ENCODE results near the gene PTPRZ1. TPM values are rescaled to one million over a fixed set of nuclear protein-coding genes. Genes with fewer than 3 reads are reported as not detected.

The PTPRZ1 gene
- total and polyA plus RNA-seq, 2 of the 13 experiments (the other 11 are each of a cell fraction or from before 2014, with no cell fraction given) = not detected

DNA sequence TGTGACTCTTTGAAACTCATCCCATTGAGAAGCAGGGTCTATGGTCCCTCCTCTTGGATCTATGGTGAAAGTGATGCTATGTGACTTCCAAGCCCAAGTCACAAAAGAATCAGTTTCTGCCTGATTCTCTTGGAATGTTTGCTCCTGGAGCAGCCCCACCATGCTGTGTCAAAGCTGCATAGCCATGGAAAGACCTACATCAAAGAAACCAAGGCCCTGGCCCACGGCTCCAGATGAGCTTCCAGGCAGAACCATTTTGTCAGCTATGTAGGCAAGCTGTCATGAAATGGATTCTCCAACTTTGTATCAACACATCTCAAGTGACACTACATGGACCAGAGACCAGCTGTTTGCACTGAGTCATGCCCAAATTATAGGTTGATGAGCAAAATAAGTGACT, 194.1 kb downstream of the PTPRZ1 start:
- no TSS peak for BruUV-seq (replicated peaks)
- Histone ChIP-seq H3K27me3 (ENCODE audit: control insufficient read depth in 1 of 2, insufficient read depth in 2 of 2, low read length in 2 of 2) (peaks cover 0 to 2% of the 10 kb centered on the region in 2 experiments; a peak in 1 of 5 replicates), H3K4me3 (replicated peaks in 1 of 3; ENCODE audit: insufficient read depth in 1 of 3, low read depth in 2 of 3, low read length in 3 of 3) (no peak overlapping the region), H3K4me1 (ENCODE audit: insufficient read depth, low read length) (no peaks in the 10 kb centered on the region), H3K79me2 (ENCODE audit: insufficient read depth, low read length) (no peaks in the 10 kb centered on the region), H3K9ac (ENCODE audit: insufficient read depth, low read depth, low read length) (no peak overlapping the region), H3K4me2 (ENCODE audit: low read depth, low read length) (no peak overlapping the region), H3K36me3 (replicated peaks in 1 of 2; ENCODE audit: control insufficient read depth in 1 of 2, insufficient read depth in 2 of 2, low read length in 2 of 2) (no peaks in the 10 kb centered on the region), H3K9me3 (ENCODE audit: low read length) (no peaks in the 10 kb centered on the region), H2AFZ (ENCODE audit: low read length) (no peak overlapping the region), H4K20me1 (ENCODE audit: insufficient read depth, low read length) (no peaks in the 10 kb centered on the region), H3K27ac (ENCODE audit: extremely low read length, insufficient read depth, low read length) (no peak overlapping the region)
- ChIA-PET CTCF (ENCODE audit: low intra/inter-chr PET ratio, low total read pairs) (no interaction called here), POLR2A (no interaction called here)
- intact Hi-C loops (cut with micrococcal nuclease; ENCODE audit: unreplicated experiment) = no loop called here
- WGBS (ENCODE audit: low lambda C conversion rate) = no CpG with 5 or more reads among the region's 1 CpG
- in situ Hi-C loops (cut with HindIII; ENCODE audit: extremely low pct_ligation_motif_present, low pct_unique_long_range_greater_than_20kb) = no loop called here
- FAIRE-seq (no peak), ATAC-seq (no peak), DNase-seq (ENCODE audit: low spot score) (no peak)
- no peak for TF ChIP-seq HNRNPL (IDR thresholded peaks at IDR 0.05; ENCODE audit: low read depth, low read length)
- TF ChIP-seq KLF15 (CRISPR knock-in tag; IDR thresholded peaks at IDR 0.05; ENCODE audit: borderline replicate concordance) = no peak
- TF ChIP-seq TBP (CRISPR knock-in tag; IDR thresholded peaks at IDR 0.05) = no peak
- TF ChIP-seq ZNF124 (CRISPR knock-in tag; IDR thresholded peaks at IDR 0.05) = no peak
- TF ChIP-seq, protein P1, sequence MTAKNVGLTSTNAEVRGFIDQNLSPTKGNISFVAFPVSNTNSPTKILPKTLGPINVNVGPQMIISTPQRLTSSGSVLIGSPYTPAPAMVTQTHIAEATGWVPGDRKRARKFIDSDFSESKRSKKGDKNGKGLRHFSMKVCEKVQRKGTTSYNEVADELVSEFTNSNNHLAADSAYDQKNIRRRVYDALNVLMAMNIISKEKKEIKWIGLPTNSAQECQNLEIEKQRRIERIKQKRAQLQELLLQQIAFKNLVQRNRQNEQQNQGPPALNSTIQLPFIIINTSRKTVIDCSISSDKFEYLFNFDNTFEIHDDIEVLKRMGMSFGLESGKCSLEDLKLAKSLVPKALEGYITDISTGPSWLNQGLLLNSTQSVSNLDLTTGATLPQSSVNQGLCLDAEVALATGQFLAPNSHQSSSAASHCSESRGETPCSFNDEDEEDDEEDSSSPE (CRISPR knock-in tag; IDR thresholded peaks at IDR 0.05) = no peak
- no peak for TF ChIP-seq TSC22D2 (CRISPR knock-in tag; IDR thresholded peaks at IDR 0.05; ENCODE audit: borderline replicate concordance)
- TF ChIP-seq, protein P2, sequence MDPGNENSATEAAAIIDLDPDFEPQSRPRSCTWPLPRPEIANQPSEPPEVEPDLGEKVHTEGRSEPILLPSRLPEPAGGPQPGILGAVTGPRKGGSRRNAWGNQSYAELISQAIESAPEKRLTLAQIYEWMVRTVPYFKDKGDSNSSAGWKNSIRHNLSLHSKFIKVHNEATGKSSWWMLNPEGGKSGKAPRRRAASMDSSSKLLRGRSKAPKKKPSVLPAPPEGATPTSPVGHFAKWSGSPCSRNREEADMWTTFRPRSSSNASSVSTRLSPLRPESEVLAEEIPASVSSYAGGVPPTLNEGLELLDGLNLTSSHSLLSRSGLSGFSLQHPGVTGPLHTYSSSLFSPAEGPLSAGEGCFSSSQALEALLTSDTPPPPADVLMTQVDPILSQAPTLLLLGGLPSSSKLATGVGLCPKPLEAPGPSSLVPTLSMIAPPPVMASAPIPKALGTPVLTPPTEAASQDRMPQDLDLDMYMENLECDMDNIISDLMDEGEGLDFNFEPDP (CRISPR knock-in tag; conservative IDR thresholded peaks at IDR 0.05) = no peak
- TF ChIP-seq SUZ12 (IDR thresholded peaks at IDR 0.05; ENCODE audit: low read depth, low read length) = no peak
- no peak for TF ChIP-seq WIZ (CRISPR knock-in tag; IDR thresholded peaks at IDR 0.05)
- no peak for TF ChIP-seq SOX5 (CRISPR knock-in tag; IDR thresholded peaks at IDR 0.05; ENCODE audit: borderline replicate concordance)
- TF ChIP-seq, protein P3, sequence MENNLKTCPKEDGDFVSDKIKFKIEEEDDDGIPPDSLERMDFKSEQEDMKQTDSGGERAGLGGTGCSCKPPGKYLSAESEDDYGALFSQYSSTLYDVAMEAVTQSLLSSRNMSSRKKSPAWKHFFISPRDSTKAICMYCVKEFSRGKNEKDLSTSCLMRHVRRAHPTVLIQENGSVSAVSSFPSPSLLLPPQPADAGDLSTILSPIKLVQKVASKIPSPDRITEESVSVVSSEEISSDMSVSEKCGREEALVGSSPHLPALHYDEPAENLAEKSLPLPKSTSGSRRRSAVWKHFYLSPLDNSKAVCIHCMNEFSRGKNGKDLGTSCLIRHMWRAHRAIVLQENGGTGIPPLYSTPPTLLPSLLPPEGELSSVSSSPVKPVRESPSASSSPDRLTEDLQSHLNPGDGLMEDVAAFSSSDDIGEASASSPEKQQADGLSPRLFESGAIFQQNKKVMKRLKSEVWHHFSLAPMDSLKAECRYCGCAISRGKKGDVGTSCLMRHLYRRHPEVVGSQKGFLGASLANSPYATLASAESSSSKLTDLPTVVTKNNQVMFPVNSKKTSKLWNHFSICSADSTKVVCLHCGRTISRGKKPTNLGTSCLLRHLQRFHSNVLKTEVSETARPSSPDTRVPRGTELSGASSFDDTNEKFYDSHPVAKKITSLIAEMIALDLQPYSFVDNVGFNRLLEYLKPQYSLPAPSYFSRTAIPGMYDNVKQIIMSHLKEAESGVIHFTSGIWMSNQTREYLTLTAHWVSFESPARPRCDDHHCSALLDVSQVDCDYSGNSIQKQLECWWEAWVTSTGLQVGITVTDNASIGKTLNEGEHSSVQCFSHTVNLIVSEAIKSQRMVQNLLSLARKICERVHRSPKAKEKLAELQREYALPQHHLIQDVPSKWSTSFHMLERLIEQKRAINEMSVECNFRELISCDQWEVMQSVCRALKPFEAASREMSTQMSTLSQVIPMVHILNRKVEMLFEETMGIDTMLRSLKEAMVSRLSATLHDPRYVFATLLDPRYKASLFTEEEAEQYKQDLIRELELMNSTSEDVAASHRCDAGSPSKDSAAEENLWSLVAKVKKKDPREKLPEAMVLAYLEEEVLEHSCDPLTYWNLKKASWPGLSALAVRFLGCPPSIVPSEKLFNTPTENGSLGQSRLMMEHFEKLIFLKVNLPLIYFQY (CRISPR knock-in tag; IDR thresholded peaks at IDR 0.05; ENCODE audit: borderline replicate concordance) = no peak
- TF ChIP-seq GATAD1 (CRISPR knock-in tag; IDR thresholded peaks at IDR 0.05) = no peak
- TF ChIP-seq, protein P4, sequence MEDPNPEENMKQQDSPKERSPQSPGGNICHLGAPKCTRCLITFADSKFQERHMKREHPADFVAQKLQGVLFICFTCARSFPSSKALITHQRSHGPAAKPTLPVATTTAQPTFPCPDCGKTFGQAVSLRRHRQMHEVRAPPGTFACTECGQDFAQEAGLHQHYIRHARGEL (CRISPR knock-in tag; IDR thresholded peaks at IDR 0.05) = no peak
- TF ChIP-seq NFRKB (IDR thresholded peaks at IDR 0.05) = no peak
- no peak for TF ChIP-seq ZNF136 (CRISPR knock-in tag; IDR thresholded peaks at IDR 0.05; ENCODE audit: low read depth)
- TF ChIP-seq STAT5B (CRISPR knock-in tag; IDR thresholded peaks at IDR 0.05) = no peak
- TF ChIP-seq, protein P5, sequence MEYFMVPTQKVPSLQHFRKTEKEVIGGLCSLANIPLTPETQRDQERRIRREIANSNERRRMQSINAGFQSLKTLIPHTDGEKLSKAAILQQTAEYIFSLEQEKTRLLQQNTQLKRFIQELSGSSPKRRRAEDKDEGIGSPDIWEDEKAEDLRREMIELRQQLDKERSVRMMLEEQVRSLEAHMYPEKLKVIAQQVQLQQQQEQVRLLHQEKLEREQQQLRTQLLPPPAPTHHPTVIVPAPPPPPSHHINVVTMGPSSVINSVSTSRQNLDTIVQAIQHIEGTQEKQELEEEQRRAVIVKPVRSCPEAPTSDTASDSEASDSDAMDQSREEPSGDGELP (IDR thresholded peaks at IDR 0.05; ENCODE audit: borderline replicate concordance, low read depth) = no peak
- TF ChIP-seq, protein P6, sequence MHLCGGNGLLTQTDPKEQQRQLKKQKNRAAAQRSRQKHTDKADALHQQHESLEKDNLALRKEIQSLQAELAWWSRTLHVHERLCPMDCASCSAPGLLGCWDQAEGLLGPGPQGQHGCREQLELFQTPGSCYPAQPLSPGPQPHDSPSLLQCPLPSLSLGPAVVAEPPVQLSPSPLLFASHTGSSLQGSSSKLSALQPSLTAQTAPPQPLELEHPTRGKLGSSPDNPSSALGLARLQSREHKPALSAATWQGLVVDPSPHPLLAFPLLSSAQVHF (CRISPR knock-in tag; IDR thresholded peaks at IDR 0.05) = no peak
- no peak for TF ChIP-seq ZFP62 (CRISPR knock-in tag; IDR thresholded peaks at IDR 0.05)
